ENCODE data around the gene CCDC73.
"Not testable (repeated sequence)": the region's sequence is repeated elsewhere in the genome, so short reads cannot be mapped to it uniquely, and the experiment has no call there.

CCDC73 gene

DNA sequence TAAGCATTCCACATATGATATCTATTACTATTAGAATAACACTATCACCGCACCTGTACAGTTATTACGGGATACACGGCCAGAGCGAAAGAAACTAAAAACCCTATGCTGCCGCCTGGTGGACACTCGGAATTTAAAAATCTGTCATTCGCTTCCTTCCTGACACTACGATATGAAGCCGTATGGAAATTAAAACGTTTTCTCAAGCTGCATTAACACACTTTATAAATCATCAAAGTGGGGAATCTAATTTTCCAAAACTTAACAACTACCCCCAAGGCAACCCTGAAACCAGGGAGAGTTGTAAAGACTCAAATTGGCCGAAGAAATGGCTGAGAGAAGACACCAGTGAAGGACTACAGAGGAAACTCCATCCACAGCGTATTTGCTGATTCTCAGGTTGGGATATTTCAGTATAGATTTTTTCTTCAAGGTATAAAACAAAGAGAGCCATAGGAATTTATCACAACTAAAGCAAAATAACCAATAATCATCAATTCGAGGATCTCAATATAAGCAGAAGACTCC is 1.4 kb downstream of the CCDC73 start:
- peak; percentile 78 to 81 for DNase-seq

DNA sequence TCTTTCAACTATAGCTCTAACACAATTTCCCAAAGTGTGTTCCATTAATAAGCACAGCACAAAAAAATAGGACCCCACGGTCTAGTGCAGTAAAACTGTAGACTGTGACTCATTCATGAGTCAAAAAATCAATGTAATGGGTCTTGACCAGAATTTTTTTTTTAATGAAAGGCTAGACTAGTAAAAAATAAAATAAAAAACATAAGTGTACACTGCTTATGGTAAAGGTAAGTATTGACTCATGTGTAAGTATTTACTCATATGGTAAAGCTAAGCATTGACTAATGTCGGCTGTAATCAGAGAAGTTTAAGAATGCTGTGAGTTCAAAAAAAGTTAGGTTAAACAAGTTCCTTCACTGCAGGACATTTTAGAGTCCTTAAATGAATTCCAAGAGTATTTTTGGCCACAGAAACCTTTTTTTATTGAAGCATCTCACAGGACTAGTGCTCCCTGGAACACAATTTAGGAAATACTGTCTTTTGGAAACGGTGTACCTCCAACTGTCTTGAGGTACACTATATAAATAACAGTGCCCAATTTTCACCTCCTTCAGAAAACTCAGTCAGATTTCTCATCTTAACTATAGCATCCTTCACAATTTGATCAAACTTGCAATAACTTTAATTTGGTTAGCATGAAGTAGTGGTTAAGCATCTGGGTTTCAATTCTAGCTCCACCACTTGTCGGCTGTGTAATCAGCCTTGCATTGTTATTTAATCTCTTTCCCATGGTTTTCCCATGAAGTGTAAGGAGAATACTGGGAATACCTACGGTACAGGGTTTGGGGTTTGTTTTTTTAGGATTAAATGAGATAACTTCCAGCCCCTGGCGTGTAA is 2.1 kb downstream of the CCDC73 start:
- no peak for DNase-seq

DNA sequence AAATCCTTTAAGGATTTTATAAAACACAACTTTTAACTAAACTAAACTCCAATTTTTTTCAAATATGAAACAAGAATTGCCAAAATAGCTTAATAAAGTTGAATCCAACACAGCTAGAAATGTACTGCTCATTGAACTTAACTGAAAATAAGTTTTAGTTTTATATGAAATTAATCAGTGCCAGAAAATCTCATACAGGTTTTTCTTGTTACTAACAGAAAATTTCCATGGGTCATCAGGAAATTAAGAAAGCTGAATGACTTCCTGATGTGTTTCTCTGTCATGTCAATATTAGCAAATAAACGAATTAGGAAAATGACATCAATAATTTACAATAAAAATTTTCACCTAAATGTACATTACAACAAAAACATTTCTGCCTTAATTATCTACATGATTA is 3.5 kb downstream of the CCDC73 start:
- no peak for DNase-seq

DNA sequence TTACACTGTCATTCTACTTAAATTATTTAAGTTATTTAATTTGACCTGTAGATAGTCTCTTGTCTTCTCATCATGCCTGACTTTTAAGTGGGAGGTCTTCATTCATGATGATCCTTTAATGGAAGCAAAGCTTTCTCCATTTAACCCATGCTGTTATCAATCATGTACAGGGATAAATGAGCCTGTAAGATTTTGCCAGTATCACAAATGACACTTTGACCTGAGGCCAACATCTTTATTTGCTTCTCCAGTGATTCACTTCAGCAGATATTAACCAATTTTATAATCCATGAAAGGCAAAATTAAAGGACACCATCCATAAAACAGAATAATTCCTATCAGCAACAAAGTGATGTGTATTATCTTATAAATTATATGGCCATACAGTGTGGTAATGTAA is 7.7 kb downstream of the CCDC73 start:
- no peak for DNase-seq

DNA sequence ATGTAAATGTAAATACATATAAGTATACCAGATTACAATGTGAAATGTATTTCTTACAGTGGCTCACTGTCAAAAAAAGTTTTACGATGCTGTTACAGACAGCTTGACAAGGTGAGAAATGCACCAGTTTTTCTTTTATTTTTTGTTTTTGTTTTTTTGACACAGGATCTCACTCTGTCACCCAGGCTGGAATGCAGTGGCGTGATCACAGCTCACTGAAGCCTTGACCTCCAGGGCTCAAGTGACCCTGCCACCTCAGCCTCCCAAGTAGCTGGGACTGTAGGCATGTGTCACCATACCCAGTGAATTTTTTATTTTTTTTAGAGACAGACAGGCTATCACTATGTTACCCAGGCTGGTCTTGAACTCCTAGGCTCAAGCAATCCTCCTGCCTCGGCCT is 9.2 kb downstream of the CCDC73 start:
- no peak for DNase-seq

DNA sequence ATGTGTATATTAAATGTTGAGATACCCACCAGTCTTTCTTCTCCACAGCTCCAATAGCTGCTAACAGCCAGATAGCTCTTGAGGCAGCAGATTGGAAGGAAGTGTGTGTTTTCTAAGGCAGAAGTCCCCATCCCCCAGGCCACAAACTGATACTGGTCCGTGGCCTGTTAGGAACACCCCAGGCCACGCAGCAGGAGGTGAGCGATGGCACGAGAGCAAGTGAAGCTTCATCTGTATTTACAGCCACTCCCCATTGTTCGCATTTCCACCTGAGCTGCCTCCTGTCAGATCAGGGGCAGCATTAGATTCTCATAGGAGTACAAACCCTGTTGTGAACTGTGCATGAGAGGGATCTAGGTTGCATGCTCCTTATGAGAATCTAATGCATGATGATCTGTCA is 12.7 kb downstream of the CCDC73 start:
- no peak for DNase-seq

DNA sequence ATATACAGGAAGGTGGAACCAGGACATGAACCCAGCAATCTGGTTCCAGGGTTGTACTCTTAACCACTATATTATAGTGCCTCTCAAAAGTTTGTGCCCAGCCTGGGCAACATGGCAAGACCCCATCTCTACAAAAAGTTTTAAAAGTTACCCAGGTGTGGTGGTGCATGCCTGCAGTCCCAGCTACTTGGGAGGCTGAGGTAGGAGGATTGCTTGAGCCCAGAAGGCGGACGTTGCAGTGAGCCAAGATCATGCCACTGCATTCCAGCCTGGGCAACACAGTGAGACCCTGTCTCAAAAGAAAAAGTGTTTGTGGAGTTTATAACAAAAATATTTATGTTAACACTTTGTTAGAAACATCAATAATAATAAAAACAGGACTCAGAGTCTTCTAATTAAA is 13.6 kb downstream of the CCDC73 start:
- not testable (repeated sequence) for DNase-seq

DNA sequence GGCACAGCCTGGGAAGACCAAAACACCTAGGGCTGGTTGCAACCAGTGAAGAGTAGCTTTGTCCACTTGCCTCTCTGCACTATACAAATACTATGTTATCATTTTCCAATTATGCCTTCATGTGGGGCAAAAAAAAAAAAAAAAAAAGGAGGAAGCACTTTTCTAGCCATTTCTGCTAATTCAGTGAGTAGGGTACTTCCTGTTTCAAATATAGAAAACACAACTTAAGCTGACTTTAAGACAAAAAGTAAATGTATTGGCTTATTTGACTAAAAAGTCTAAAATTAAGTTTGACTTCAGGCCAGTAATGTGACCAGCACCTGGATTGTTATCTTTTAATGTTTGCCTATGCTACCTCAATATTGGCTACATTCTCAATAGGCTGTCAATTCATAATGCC is 15.3 kb downstream of the CCDC73 start:
- no peak for DNase-seq

DNA sequence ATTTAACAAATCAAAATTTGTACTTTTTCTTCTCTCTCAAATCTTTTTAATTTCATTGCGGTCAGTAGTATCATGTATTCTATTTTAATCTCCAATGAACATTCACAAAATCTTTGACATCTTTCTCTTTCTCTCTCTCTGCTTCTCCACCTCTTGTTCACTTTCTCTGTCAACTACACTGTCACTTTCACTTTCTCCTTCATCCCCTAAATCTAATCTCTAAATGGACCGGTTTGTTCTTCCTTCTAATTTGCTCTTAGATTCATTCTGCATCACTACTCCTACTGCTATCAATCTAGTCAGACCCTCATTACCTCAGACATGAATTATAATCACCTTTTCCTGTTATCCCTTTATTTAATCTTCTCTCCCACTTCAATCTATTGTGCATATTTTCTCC is 18.6 kb downstream of the CCDC73 start:
- no peak for DNase-seq

DNA sequence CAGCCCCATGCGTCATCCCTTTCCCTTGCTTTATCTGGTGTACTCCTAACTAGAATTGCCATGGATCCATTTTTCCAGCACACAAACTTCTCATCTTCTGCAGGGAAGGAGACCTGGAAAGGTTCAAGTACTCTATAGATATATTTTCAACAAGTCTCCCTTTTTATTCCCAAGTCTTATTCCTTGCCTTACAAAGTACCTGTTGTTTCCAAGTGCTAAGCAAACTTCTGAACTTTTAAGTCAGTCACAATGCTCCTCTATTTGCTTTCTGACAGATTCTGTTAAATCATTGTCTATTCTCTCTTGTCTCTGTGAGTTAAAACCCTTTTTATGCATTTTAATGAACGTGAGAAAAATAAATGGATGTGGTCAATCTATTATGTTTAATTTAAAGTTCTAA is 20.4 kb downstream of the CCDC73 start:
- DNase-seq, result no peak

DNA sequence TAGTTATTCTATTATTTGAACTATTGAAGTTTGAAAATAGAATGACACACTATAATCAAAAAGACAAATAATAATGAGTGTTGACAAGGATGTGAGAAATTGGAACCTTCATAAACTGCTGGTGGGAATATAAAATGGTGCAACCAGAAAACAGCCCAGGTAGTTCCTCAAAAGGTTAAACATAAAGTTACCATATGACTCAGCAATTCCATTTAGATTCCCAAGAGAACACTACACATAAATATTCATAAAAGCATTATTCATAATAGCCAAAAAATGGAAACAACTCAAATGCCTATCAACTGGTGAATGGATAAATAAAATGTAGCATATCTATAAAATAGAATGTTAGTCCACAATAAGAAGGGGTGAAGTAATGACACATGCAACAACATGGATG is 21.7 kb downstream of the CCDC73 start:
- no peak for DNase-seq

DNA sequence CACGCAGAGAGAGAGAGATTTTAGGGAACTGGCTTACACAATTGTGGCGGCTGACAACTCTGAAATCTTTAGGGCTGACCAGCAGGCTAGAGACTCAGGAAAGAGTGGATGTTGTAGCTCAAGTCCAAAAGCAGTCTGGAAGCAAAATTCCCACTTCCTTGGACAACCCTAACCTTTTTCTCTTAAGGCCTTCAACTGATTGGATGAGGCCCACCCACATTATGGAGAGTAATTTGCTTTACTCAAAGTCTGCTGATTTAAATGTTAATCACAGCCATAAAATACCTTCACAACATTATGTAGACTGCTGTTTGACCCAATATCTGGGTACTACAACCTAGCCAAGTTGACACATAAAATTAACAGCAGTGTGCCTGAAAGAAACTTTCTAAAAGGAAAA is 32.7 kb downstream of the CCDC73 start:
- not testable (repeated sequence) for DNase-seq

DNA sequence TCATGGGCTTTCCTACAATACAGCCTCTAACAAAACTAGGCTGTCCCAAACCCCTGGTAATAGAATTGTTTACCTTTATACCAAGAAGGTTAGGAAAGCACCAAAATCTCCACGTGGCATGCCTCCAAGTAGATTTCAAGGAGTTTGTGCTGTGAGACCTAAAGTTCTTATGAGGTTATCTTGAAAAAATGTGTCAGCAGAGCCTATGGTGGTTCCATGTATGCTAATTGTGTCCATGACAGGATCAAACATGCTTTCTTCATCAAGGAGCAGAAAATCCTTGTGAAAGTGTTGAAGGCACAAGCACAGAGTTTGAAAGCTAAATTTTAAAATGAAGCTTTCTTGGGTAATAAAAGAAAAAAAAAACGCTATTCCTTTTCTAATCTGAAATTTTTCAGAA is 36.2 kb downstream of the CCDC73 start:
- no peak for DNase-seq

DNA sequence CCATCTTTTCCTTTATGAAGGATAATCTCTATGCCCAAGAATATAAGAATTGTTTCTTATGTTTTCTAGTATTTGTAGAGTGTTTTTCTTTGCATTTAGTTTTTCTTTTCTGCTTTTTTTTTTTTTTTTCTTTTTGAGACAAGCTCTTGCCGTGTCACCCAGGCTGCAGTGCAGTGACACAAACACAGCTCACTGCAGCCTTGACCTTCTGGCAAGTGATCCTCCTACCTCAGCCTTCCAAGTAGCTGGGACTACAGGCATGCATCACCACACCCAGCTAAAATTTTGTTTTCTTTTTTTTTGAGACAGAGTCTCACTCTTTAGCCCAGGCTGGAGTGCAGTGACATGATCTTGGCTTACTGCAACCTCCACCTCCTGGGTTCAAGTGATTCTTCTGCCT is 41.3 kb downstream of the CCDC73 start:
- not testable (repeated sequence) for DNase-seq

DNA sequence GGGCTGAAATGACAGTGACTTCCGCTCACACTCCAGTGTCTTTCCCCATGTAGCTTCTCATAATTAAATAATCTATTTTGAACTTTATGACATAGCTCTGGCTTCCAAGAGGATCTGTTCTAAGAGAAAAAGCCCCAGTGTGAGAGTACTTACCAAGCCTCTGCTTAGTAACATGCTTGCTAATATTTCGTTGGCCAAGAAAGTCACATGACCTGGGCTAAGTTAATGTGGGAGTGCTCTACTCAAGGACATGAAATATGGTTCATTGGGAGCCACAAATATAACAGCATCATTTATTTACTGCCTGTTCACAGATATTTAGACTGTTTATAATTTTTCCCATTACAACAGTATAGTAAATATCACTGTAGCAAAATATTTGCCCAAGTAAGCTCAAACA is 42.5 kb downstream of the CCDC73 start:
- no peak for DNase-seq

DNA sequence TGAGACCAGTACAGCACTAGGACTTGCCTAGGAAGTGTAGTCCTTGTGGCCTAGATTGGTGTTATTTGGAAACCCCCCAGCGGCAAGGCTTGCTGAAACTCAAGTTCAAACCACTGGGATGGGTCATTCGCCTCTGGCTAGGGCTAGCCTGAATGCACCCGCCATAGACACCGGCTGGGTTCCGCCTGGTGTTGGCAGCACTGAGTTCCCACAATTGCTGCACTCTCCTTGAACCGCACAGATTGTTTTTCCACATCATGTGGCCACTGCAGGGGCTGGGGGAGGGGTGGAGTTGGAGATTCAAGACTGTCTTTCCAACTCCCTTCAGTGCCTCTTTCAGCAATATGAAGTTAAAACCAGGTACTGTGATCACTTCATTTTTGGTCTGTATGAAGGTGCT is 43.1 kb downstream of the CCDC73 start:
- DNase-seq, result no peak

DNA sequence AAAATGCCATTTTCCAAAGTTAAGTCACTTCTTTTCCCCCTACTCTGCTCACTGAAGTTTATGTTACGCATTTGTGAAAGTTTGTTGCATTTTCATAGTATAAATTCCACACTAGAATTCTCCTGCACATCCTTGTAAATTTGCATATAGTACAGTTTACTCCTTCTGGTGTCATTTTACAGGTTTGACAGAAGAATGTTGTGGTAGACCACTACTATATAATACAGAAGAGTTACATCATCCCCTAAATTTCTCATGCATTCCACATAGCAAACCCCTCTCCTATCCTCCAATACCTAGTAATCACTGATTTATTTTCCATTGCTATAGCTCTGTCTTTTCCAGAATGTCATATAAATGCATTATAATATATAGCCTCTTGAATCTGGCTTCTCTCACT is 64.5 kb downstream of the CCDC73 start:
- DNase-seq, result no peak

DNA sequence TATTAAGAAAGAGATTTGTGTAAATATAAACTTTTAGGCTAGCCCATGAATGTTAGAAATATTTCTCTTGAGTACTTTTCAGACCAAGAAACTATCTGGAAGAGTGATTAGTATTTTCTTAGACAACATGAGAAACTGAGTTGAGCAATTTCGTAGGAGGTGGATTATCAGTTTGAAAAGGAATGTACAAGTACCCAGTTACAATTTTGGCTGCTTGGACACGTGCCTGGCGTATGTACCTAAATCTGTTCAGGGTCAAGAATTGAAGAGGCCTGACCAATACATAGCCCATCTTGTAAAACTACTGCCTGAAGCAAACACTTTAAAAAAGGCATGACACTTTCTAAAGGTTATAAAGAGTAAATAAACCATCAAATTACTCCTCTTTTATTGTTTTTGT is 71.1 kb downstream of the CCDC73 start:
- no peak for DNase-seq

DNA sequence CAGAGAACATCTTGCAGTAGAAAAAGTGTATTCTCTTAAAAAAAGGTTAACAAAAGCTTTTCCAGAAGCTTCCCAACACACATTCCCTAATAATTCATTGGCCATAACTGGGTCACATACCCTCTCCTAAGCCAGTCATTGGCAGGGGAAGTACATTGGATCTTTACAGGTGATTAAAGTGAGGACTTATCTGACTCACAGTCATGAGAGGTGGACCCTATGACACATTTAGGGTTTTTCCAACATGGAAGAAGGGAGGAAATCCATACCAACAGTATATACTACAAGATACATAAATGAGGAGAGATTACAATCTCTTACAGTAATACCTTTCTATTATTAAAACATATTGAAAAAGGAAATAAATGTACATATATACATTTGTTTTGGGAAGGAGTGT is 72.2 kb downstream of the CCDC73 start:
- no peak for DNase-seq

DNA sequence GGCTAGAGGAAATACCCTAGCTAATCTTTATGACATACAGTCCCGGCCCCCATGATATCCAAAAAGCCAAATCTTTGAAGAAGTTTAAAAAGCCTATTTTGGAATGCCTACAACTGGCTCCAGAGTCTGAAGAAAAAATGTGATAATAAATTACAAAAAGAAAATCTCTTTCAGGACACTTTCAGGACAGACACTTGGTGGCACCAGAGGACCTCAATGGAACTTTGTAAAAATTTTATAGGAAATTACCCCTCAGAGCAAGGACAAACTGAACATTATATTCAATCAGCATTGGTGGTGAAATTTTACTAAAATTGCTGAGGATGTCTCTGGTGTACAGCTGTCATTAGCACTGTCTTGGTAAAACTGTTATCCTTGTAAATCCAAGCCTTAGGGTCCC is 81.0 kb downstream of the CCDC73 start:
- no peak for DNase-seq

DNA sequence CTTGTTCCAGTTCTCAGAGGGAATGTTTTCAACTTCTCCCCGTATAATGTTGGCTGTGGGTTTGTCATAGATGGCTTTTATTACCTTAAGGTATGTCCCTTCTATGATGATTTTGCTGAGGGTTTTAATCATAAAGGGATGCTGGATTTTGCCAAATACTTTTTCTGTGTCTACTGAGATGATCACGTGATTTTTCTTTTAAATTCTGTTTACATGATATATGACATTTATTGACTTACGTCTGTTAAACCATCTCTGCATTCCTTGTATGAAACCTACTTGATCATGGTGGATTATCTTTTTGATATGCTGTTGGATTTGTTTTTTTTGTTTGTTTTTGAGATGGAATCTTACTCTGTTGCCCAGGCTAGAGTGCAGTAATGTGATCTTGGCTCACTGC is 85.5 kb downstream of the CCDC73 start:
- DNase-seq, result not testable (repeated sequence)

DNA sequence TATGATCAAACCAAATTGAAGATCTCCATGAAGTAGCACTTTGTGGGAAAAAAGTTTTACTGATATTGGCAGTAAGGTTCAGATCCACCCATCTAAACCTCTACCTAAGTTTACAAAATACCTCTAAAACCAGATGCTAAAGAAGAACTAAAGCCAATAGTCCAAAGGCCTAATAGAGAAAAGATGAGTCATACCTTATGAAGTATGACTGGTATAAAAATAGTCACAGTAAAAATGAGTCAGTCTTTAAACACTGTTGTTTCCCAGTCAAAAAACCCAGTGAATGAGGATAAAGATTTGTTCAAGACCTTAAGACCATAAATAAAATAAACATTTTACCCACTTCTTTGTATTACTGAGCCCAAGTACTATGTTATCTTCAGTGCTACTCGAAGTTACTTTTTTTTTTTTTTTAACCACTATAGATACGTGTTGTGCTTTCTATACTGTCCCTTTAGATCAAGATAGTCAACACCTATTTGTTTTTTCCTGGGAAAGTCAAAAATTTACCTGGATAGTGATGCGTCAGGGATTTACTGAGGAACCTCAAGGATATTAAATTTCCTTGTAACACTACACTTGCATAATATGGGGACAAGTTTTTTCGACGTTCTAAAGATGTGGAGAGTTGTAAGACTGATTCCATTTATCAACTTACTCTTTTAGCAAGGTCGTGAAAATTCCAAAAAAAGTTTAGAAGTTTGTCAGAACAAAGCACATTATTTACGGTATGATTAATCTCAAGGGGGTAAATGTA is 87.3 kb downstream of the CCDC73 start:
- DNase-seq, result no peak

DNA sequence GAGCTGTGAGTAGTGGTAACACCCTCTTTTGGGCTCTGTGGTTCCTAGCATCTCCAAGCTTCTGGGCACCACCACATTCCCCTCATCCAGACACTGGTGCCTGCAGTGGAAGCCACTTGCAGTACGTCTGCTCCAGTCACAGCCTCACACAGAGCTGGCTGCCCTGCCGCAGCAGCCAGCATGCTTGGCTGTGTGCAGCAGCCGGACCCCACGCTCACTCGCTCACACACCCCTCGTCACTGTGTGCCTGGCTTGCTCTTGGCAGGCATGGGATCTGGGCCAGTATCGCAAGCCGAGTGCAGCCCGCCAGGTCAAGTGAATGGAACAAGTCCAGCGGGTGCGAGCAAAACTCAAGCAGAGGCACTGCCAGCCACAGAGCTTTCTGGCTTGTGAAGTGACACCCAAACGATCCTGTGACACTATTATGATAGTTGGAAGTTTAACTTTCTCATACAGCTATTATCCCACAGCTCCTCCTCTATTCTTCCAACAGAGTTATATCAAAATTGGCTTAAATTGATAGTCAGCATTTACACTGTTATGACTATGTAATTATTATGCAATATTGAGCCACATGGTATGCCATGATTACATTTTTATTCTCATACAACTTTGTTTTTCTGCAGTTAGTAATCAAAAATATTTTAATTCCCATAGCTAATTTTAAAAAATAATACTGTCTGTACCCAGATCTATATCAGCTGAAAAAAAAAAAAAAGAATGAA is 89.0 kb downstream of the CCDC73 start:
- no peak for DNase-seq

DNA sequence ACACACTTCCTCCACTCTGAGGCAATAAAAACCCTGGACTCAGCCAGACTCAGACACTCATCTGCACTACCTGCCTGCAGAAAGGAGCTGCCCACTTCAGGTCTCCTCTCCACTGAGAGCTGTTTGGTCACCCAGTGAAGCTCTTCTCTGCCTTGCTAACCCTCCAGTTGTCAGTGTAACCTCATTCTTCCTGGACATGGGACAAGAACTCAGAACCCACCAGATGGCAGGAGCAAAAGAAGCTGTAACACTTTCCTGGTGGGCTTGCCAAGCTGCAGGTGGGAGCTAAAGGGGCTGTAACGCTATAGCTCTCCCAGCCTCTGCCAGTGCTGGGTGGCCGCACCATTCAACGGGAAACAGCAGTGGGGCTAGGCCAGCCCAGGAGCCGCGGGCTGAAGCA is 89.7 kb downstream of the CCDC73 start:
- DNase-seq, result no peak
